Measurements from ENCODE around the gene FLNC.

DNA sequence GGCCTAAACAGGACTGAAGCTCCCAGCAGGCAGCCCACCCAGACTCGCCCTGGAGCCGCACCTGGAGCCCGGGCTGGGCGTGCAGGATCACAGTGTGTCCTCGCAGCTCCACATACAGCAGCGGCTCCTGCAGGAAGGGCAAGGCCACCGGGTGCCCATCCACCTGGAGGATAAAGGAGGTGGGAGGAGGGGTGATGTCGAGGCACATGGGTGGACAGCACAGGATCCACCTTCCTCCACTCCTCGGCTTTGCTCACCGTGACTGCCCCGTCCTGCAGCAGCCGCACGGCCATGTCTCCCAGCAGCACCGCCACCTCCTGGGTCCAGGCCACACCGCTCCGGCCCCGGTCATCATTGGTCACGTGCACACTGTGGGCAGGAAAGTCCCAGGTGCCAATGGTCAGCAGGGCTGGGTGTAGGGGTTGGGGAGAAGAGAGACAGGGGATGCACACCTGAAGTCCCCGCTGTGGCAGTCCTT is 49.3 kb downstream of the FLNC start:
- TF ChIP-seq GATA2 (IDR thresholded peaks at IDR 0.05; ENCODE audit: low read depth, low read length) (no peak), GATA3 (IDR thresholded peaks at IDR 0.05; ENCODE audit: low read depth, low read length) (no peak)
